Measurements from ENCODE around the gene STAG2.
"Not testable (repeated sequence)": the region's sequence is repeated elsewhere in the genome, so short reads cannot be mapped to it uniquely, and the experiment has no call there.

Gene STAG2

GRCh38 chrX:123961268-123962005 is at the start of gene STAG2:
TSS of gene STAG2 (plus strand) at chrX:123961706. CDS start at chrX:124022628, 60,922 bp downstream.
- DNase-seq = peak in 55 of 56 donors; percentile 25 to 89 (median 67)

GRCh38 chrX:123917069-123917468 is 44.4 kb upstream of the STAG2 start:
- DNase-seq = no peak

- DNase-seq = no peak
Measured at GRCh38 chrX:123918106-123918721, 43.3 kb upstream of the STAG2 start.

DNA sequence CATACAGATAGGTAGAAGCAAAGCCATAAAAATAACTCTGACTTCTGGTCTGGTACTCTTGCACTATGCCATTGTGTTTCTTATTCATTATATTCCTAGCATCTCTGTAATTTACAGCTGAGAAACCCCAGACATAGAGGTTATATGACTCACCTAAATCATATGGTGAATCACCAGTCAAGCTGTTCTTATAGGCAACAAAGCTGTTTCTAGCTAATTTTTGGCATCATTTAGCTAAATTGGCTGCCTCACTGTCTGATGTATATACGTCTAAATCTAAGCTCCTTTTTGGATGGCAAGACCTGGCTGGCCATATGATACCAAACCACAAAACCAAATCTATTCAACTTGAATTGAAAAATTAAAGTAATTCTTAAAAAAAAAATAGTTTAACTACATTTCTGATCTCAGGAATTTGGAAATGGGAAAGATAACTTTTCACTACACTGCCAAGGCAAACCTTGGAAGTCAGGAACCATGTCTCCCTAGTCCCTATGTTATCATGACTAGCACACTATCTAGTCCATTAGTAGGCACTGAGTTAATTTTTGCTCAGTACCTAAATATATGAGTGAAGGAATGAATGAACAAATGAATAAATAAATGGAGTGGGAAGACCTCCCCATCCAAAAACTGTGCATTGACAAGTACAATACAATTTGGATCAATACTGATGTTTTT is 41.3 kb upstream of the STAG2 start:
- DNase-seq = no peak

GRCh38 chrX:123923211-123923610 is 38.3 kb upstream of the STAG2 start:
- no peak for DNase-seq

DNA sequence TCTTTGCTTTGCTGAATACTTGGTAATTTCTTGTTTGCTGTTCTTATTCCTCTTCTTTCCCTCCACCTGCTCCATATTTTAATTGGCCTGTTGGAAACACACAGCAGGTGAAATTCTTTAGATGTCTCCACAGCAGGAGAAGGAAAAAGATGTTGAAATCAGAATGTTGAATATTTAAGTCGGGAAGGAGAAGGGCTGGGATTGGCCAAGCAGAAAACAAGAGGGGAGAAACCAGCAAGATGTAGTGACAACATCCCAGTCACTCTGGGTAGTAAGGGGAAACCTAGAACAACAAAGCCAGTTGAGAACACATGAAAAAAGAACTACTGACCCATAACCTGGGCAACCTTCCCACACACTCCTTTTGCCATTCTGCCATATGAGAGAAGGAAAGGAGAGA is 37.3 kb upstream of the STAG2 start:
- no peak for DNase-seq

GRCh38 chrX:123927845-123928244 is 33.7 kb upstream of the STAG2 start:
- DNase-seq = no peak

GRCh38 chrX:123932055-123932454 is 29.5 kb upstream of the STAG2 start:
- DNase-seq = not testable (repeated sequence)

GRCh38 chrX:123943074-123943473 is 18.4 kb upstream of the STAG2 start:
- DNase-seq = no peak

DNA sequence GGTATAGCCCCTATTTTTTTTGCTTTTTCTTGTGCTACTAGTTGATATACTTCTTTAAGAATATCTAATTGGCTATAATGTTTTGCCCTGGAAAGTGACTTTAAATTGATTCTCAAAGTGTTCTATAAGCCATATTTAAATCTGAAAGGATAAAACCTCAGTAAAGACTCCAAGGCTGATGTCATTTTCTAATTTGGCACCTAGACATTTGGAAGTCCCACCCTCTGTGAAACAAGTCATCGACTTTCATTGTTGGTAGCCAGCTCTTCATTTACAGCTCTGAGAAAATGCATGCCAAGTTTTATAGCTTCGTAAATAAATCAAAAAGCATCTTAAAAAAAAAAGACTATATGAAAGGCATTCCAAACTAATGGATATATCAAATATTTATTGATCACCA is 18.0 kb upstream of the STAG2 start:
- no peak for DNase-seq

- DNase-seq = no peak
Measured at GRCh38 chrX:123949846-123950245, 11.7 kb upstream of the STAG2 start.

GRCh38 chrX:123959281-123960063 is 2.0 kb upstream of the STAG2 start:
- peak in 45 of 56 donors; percentile 0 to 58 (median 17) for DNase-seq

GRCh38 chrX:123960956-123961267 is 594 bp upstream of the STAG2 start:
- peak in 9 of 56 donors; percentile 1 to 61 (median 26) for DNase-seq

DNA sequence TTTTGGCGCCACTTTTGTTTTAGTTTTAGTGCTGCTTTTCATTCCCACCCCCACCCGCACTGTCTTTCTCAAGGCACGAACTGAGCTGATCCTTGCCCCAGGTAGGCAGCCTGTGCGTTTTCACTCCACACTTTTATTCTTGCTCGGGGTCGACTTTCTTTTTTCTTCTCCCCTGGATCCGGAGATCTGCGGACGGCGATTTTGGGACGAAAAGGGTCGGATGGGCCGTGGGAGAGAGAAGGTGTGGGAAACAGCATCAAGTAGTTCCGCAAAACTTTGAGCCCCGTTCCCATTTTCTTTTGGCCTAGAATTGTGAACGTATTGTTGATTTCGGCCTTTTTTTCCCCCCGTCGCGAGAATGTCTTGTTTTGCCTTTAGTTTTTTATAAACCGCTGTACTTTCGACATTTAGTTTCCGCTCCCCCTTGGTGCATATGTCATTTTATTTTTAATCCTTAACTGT is 531 bp downstream of the STAG2 start:
- peak in 7 of 56 donors; percentile 11 to 55 (median 20) for DNase-seq

- DNase-seq = peak; percentile 13 to 90 (median 65)
Measured at GRCh38 chrX:123962794-123963373, 1.4 kb downstream of the STAG2 start.

GRCh38 chrX:123964156-123964834 is 2.8 kb downstream of the STAG2 start:
- no peak for DNase-seq

- no peak for DNase-seq
Measured at GRCh38 chrX:123965712-123966111, 4.2 kb downstream of the STAG2 start.

GRCh38 chrX:123967497-123967896 is 6.0 kb downstream of the STAG2 start:
- no peak for DNase-seq

- no peak for DNase-seq
Measured at GRCh38 chrX:123968383-123969050, 7.0 kb downstream of the STAG2 start.

DNA sequence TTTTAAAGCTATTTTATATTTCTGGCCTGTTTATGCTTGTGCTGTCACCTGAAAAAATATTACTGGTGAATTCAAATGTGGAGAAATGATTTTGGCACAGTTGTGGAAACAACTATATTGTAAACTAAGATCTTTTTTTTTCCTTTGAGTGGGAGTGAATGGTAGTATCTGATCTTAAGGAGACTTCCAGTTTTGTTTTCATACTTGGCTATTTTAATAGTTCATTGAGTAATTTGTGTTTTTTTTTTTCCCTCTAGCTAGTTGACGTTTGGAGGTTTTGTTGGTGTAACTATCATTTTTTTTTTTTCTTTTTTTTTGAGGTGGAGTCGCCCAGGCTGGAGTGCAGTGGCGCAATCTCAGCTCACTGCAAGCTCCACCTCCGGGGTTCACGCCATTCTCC is 10.5 kb downstream of the STAG2 start:
- DNase-seq = no peak

Measured in nucleus accumbens (tissue), 56 donors.